DMS 273 treated with DMSO at 0.1 percent for 48 hours (cell line): ENCODE results near the gene DNAAF8.

Source experiments
- DNase-seq: peaks from one replicate; lab custom pipeline; 2025; lab: John Stamatoyannopoulos, UW

DNAAF8 gene

DNA sequence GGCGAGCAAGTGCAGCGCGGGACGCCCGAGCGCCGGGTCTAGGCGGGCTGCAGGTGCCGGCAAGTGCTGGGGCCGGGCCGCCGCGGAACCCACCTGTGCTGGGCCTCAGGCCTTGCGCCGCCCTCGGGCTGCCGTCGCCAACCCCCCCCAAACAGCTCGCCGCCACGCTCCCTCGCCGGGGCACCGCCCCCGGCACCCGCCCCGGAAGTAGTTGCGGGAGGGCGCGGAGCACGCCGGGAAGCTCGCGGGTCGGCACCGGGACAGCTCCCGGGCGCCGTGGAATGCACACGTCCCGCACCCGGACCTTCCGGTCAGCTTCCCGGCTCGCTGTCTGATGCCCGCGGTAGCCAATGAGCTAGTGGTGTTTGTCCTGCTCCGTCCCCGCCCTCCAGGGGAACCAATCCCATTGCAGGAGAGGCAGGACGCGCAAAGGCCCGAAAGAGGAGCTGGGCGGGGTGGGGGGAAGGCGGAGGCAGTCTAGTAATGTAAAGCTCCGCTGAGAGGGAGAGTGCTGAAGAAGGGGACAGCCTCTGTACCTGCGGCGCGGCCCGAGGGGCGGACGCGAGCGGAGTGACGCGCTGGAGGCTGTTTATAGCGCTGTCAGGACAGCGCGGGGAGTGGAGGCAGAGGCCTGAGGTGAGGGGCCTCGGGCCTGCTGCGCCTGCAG is at the start of gene DNAAF8, which contains the start of gene ANKS3:
TSS of gene DNAAF8 (plus strand) at position 475 of the 667 bp plus-strand sequence. CDS start 1,978 bp downstream, outside the sequence.
TSS of gene ANKS3 (minus strand) at position 209 of the 667 bp plus-strand sequence. CDS start 4,122 bp downstream, outside the sequence.
- DNase-seq, result peak; percentile 93

DNA sequence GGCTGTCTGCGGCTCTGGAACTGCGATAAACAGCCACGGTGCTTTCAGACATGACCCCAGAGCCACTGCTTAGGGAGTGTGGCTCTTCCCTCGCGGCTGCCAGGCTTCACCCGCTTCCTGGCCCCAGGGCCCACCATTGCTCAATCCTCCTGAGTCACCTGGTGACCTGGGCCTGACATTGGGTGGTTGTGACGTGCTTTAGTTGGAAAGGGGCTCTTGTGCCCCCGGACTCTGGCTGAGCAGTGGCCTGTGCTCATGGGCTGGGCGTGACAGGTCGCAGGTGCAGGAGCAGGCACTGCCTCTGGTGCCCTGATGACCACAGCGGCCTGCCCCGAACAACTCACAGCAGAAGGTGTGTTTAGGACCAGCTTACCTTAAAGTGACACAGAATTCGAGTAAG is 49.6 kb upstream of the DNAAF8 start:
- no peak for DNase-seq

DNA sequence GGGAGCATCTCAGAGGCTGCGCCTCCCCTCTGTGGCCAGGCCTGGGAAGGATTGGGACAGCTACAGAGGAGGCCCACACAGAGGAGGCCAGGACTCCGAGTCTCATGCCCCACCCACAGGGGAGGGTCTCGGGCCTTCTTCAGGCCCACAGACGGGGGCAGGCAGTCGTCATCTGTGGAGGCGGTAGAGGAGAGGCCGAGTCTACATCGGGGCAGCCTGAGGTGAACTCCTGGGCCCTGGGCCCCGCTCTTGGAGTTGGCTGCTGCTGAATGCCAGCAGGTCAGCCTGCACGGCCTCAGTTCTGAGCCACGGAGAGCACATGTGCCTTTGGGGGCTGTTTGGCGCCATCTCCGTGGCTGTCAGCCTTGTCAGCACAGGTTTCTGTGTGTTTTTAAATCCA is 49.0 kb upstream of the DNAAF8 start:
- no peak for DNase-seq

DNA sequence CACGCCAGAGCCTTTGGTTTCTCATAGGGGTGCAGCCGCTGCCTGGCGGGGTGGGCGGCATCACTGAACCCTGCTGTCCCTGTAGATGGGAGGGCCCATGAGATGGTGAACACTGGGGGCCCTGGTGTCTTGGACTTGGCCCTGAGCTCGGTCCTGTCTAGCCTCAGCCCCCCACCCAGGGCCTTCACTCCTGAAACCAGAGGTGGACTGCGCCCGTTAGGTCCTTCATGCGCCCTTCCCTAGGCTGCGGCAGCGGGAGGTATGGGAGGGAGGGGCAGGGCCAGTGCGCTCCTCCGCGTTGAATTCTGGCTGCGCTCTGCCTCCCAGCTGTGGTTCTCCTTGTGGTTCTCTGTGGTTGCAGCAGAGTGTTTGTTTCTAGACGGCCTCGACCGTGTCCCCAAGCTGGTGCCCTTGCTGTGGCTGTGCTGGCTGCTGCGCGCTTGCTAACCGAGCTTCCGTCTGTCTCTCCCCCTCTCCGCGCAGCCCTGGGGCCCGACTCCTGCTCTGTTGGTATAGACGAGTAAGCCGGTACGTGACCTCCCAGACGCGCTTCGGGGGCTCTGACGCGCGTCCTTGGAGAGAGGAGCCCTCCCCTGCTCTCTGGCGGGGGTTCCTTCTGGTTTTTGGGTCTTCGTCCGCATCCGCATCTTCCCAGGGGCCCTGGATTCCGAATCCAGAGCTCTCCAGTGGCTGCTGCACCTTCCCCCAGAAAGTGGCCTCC is 48.4 kb upstream of the DNAAF8 start:
- no peak for DNase-seq

DNA sequence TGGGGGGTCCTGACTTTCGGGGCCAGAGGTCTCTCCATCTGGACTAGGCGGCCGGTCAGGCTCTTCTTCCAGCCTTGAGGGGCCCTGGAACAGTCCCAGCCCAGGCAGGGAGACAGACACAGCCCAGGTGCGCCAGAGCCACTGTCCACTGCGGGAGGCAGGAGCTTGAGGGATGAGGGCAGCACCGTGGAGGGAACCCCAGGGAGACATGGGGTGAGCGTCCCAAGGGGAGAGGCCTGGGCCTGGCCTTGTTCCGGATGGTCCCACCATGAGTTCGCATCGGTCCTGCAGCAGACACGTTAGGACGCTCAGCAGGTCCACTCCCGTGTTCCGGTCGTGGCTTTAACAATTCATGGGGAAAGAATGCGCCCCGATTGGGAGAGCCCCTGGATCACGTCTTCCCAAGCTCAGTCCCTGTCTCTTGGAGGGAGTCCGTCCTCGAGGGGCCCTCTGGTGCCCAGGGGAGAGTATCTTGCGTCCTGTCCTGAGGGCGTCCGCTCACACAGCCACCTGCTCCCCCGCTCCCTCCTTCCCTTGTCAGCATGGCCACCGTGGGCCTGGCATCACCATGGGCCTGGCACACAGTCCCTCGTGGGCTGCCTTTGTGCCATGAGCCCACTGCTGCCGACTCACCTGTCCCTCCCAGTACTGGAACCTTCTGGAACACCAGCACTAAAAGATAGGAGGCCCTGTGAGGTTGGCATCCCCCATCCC is 47.7 kb upstream of the DNAAF8 start:
- DNase-seq, result no peak

DNA sequence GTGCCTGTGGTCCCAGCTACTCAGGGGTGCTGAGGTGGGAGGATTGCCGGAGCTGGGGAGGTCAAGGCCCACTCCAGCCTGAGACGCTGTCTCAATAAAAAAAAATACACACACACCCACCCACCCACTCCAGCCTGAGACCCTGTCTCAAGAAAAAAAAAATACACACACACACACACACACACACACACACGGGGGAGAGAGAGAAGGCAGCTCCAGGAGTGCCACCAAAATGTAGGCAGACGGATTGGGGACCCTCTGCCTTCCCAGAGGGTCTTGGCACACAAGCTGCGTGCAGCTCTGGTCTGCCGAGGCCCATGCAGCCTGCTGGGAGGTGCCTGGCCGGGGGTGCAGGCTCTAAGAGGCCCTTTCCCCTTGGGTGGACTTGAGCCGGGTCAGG is 46.9 kb upstream of the DNAAF8 start:
- no peak for DNase-seq

DNA sequence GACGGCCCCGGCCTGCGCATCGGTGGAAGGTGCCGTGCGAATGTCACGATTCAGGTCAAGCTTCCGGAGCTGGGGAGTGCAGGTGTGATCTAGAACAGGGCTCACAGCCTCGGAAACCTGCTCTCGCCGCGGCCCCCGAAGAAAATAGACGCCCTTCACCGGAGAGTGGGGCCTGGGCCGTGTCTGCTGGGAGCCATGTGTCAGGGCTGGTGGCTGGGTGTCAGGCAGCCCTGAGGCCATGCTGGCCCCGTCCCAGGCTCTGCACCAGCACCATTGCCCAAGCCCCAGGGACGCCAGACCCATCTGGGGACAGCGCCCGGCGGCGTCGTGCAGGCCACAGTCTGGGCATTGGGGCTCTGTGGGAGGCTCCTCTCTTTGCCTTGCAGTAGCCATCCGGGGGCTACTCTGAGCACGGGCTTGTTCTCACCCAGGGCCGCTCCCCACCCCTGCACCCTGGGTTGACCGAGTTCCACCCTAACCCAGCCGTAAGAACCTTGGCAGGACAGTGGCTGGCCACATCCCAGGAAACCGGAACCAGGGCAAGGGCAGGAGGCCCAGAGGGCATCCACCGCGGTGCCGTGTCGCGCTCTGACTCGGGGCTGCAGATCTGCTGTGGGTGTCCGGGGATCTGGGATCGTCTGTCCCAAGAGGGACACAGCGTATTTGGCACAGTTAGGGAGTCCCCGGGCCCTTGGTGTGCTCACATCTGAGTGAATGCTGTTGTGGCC is 46.2 kb upstream of the DNAAF8 start:
- DNase-seq, result no peak

DNA sequence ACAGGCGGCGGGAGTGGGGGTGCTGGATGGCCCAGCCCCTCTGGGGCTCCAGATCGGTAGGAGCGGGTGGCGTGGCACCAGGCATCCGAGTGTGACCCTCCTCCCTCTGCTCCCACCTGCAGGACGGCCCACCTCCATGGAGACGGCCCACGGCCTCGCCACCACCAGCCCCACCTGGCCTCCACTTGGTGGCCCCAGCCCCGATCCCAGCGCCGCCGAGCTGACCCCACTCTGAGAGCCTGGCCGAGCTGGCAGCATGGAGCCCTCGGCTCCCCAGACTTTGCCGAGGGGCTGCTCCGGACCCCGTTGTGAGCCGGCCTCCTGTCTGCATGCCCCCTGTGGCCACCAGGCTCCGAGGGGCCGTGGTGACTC is 45.7 kb upstream of the DNAAF8 start:
- DNase-seq, result no peak

DNA sequence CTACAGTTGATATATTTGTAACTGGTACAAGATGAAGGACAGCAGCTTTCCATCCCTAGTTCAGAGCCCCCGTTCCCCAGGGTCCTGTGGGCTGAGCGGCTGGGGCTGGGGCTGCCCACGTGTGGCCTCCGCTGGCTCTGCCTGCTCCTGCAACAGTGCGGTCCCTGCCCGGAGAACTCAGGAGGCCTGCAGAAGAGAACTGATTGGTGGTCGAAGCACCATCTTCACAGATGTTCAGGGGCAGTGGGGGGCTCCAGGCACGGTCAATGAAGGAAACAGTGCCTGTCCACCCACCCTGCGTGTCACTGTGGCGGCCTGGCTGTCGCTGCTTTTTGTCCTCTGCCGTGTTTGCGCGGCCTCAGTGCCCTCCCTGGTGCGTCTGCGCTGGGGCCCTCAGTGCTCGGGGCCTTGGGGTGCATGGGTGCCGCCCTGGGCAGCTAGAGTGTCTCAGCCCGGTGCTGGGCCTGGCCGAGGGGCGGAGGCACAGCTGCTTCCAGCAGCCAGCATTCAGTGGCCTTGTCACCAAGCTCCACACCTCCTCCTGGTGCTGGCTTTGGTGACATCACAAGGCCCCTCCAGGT is 45.2 kb upstream of the DNAAF8 start:
- DNase-seq, result no peak

DNA sequence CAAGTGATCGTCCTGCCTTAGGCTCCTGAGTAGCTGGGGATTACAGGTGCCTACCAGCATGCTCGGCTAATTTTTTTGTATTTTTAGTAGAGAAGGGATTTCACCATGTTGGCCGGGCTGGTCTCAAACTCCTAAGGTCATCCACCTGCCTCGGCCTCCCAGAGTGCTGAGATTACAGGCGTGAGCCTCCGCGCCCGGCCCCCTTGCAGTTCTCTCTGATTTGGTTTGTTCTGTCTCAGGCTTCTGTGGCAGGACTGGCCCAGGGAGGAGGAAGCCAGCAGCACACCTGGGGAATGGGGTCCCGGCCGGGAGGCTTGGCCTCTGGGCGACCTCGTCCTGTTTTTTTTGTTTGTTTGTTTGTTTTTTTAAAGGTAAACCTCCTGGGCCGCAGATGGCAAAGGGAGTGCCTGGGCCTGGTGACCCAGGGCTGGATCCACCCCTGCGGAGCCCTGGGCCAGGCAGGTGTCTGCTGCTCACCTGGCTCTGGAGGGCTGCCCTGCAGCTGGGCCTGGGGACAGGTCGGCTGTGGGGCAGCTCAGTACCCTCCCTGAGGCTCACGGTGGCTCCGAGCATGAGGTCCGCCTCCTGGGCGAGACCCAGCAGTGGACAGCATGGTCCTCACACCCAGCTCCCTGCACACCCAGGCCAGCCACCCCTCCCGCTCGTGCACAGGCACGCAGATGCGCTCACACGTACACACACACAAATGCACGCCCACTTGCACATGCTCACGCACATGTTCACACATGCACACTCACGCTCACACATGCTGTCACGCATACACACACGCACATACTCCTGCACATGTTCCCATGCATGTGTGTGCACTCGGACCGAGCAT is 44.3 kb upstream of the DNAAF8 start:
- DNase-seq, result no peak

DNA sequence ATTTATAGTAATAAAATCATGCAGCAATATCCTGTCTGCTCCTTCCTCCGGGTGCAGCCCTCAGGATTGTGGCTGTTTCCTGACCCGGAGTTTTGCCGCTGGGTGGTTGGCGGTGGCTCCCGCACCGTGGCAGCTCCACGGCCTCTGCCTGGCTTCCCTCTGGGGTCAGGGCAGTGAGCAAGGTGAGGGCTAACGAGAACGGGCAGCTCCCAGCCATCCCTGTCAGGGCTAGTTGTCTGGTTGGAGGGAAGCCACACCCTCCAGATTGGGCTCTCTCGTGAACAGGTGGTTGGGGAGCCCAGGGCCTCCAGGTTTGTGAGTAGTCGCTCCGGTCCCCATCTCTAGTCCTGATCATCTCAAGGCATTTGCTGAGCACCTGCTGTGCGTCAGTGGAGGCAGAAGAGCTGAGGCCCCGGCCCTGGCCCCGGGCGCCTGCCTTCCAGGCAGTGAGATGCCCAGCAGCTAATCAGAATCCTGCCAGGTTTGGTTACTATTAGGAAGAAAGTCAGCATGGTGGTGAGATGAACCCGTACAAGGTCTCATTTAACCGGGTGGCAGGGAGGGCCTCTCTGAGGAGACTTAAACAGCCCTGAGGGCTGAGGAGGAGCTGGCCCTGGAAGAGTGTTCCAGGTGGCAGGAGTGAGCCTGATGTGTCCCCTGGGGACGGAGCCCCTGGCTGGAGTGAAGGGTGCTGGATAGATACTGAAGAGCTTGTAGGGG is 43.2 kb upstream of the DNAAF8 start:
- no peak for DNase-seq

DNA sequence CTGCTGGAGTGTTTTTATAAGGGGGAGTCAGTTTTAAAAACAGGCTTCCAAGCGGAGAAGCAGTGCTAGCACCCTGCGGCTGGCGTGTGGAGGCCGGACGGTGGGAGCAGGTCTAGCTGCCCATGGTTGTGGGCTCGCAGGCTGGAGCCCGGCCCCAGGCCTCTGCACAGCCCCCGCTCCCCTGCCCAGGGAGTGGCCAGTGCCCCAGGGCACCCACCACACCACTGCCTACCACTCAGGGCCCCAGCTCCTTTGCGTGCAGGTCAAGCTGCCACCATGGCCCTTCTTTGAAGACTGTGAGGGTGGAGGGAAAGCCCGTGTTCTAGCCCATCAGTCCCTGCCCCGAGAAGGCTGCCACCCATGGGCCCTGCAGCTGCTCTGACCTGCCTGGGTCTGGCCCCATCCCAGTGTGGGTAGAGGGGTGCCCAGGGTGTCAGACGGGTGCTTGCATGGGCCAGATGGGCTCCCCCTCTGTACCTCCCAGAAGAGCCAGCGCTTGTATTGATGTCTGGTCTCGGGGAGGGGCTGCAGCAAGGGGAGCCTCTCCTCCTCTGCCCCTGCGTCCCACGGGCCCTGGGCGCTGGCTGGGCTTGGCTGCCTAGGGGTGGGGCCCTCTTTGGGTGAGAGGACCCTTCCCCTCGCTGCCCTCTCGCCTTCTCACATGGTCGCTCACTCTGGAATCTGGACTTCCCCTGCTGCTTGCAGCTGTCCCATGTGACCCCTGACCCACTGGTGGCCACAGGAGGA is 42.5 kb upstream of the DNAAF8 start:
- no peak for DNase-seq

DNA sequence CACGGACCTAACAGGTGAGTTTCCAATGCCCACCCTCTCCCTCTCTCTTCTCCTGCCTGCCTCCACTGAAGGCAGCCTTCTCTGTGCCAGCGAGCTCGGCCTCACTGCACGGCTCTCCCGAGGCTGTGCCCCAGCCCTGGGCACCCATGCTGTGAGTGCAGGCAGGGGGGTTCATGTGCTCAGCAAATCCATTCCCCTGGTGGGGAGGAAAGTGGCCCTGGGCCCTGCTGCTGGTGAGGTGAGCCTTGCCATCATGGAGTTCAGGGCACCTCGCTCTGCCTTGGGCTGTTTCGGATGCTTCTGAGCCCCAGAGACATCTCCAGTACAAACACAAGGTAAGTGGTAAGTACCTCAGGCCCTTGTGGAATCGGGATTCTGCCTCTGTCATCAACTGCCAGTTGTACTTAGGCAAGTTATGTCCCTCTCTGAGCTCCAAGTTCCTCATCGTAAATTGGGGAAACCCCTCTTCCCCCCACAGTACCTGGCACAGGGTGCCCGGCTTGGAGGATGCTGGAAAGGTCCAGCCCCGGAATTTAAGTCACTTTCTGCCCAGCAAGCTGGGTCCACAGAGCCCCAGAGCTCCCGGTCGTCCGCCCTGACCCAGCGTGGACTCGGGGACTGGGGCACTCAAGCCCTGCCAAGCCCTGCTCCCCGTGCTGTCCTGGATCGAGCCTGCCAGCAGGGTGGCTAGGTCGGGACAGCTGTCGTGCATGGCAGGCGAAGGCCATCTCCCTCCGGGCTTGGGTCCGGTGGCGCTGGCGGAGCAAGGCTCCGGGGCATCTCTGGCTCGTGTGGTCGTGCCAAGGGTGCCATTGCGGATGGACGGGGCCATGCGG is 41.7 kb upstream of the DNAAF8 start:
- DNase-seq, result no peak

DNA sequence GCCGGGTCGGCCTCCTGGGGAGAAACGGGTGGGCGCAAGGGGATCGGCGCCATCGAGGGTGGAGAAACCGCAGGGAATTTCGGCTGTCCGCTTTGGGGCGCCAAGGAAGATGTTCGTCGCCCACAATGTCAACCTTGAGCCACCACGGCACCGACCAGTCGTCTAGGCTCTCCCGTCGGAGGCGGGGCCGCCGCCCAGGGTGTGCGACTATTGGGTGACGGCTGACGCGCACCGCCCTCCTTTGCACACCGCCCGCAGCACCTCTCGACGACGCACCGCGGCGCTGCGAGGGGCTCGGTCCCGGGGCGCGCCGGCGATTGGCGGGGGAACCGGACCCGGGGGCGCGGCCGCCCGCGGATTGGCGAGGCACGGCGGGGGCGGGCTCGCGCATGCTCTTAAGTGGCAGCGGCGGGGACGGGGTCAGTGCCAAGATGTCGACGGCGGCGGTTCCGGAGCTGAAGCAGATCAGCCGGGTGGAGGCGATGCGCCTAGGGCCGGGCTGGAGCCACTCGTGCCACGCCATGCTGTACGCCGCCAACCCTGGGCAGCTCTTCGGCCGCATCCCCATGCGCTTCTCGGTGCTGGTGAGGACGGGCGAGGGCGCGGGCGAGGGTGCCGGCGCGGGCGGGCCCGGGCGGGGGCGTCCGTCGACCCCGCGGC is 40.9 kb upstream of the DNAAF8 start, which contains the start of gene NUDT16L1:
TSS of gene NUDT16L1 (plus strand) at position 267 of the 660 bp plus-strand sequence. CDS start at position 432, 165 bp downstream.
- peak; percentile 84 for DNase-seq

DNA sequence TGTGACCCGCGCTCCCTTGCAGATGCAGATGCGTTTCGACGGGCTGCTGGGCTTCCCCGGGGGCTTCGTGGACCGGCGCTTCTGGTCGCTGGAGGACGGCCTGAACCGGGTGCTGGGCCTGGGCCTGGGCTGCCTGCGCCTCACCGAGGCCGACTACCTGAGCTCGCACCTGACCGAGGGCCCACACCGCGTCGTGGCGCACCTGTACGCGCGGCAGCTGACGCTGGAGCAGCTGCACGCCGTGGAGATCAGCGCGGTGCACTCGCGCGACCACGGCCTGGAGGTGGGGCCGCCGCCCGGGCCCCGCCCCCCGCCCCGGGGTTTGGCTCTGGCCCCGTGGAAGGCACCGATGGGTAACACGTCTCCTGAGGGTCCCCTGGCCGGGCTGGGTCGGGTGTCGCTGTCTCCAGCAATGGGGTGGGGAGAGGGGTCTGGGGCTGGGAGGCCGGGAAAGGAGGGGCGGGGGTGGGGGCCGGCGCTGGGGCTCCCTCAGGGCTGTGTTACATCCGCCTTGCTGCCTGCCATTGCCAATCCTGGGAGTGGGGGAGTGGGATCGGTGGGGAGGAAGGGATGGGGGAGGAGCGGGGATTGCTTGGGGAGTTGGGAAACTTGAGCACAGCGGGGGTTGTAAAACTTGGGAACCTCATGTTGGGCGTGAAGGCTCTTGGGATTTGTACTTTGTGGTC is 40.2 kb upstream of the DNAAF8 start:
- DNase-seq, result no peak

DNA sequence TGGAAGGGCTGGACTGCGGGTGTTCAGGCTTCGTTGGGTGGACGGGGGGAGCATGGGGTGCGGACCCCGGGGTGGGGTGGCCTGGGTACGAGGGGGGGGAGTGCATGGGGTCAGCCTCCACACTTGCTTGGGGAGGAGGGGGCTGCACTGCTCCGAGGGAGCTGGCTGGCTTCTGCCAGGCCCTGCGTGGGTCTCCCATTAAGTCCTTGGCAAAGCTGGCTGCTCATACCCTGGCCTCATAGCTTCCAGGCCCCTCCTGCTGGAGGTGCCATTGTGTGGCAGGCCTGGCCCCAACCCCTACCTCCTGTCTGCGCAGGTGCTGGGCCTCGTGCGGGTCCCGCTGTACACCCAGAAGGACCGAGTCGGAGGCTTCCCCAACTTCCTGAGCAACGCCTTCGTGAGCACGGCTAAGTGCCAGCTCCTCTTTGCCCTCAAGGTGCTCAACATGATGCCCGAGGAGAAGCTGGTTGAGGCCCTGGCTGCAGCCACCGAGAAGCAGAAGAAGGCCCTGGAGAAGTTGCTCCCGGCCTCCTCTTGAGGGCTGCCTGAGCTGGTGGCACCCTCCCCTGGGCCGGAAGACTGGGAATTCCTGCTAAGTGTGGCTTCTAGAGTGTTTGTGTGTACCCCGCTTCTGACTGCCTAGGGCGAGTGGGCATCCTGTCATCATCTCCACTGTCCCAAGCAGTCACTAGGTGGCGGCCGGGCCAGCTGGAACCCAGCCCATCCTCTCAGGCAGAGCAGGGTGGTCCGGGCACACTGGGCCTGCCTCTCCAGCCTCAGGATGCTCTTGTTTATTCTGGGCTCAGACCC is 39.5 kb upstream of the DNAAF8 start:
- no peak for DNase-seq
